Astrocyte (in vitro differentiated cells and primary cell): ENCODE measurements around the gene ARF6.

Source experiments
- CTCF ChIP-seq: IDR thresholded peaks from 2 replicates; pipeline ENCODE4 v1.5.1; 2011; ENCODE audit warnings: low read depth, mild to moderate bottlenecking, inconsistent platforms, low read length, moderate library complexity; ENCODE audit not compliant: insufficient read depth
- EZH2 ChIP-seq: IDR thresholded peaks from 2 replicates; pipeline ENCODE4 v1.6.1; 2012; ENCODE audit warnings: mild to moderate bottlenecking, low read length, inconsistent platforms; ENCODE audit not compliant: insufficient read depth

- TF ChIP-seq CTCF (no peak), EZH2 (no peak)
Observed at GRCh38 chr14:49945448-49946319, 52.8 kb downstream of the ARF6 start.
